HG02588 (cell line): ENCODE data around the gene MAPKAPK2.

ENCODE experiments used
- ATAC-seq: cut with Tn5 transposase; IDR thresholded peaks from one replicate; pipeline ENCODE4 v1.9.1; 2021; ENCODE audit warnings: mild to moderate bottlenecking, moderate library complexity; ENCODE audit not compliant: unreplicated experiment

Gene MAPKAPK2

DNA sequence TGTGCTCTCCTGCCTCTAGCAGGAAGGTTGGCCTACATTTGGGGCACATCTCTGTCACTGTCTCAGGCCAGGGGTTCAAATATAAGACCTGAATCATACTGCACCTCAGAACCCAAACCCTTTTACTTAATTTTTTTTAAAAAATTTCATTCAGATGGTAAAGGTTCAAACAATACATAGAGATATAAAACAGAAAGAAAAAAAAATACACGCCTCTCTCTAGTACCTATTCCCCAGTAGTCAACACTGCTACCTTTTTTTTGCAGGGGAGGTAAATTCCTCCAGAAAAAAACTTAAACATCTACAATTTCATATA, 32.9 kb downstream of the MAPKAPK2 start:
- ATAC-seq, result no peak

DNA sequence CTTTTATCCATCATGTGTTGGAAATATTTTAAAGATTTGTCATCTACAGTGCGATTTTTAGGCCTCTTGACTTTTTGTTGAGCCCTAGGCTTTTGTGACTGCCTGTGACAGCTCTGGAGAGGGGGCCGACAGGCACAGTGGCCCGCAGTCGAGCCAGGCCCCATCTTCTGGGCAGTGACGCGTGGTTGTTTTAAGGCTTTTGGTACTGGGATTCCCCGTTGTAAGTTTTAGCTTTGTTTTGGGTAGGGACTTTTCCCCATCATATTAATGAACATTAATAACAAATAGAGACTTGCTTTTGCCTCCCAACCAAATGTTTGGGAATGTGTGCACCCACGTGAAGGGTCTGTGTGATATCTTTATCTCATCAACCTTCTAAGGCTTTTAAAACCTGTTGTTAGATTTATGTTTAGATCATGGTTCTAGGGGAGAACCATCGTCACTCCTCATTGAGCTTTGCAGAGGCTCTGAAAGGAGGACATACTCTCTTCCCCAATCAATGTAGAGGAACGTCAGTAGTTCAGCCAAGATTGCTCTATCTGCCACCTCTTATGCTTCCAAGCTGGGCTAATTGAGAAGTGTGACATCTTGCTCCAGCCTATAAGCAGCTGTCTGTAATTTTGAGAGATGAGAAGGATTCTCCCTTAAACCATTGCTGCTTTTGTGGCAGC, 34.6 kb downstream of the MAPKAPK2 start:
- ATAC-seq, result no peak

DNA sequence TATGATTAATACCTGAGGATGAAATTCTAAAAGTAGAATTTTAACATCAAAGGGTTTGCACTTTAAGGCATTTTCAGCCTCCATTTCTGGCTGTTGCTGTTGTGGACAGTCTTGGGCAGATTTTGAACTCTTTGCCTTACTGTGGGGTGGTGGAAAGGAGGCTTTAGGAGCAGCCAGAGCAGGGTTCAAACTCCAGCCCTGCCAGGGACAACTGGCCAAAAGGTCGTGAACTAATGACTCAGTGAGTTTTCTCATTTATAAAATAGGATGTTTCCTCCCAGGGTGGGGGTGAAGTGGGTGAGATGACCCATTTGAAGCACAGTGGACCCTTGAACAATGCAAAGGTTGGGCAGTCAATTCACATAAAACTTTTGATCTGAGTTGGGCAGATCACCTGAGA, 36.7 kb downstream of the MAPKAPK2 start:
- no peak for ATAC-seq

DNA sequence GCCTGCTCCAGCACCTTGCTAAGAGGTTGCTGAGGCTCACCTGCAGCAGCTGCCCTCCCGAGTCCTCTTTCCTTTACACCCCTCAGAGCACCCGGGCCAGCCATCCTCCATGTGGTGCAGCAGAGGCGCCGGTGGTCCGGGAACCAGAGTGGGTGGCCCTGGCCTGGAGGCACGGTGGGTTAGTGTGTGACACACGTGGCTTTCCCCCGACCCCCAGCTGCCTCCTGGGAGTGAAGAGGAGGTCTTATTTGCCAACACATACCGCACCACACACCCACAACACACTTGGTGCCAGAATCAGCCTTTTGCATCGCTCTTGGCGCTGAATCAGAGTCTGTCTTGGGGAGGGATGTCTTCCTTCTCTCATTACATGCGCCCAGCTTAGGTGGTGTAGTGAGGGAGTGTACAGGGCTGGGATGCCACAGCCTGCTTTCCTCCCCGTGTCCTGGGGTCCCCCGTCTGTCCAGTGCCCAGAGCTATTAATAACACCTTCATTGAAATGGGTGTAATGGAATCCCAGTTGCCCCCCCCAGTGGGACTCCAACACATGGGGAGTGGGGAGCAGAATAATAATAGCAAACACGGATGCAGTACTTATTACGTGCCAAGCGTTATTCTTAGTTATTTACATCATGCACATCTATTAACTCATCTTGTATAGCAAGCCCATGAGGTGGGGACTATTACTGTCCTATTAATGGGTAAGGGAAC, 38.2 kb downstream of the MAPKAPK2 start:
- no peak for ATAC-seq

DNA sequence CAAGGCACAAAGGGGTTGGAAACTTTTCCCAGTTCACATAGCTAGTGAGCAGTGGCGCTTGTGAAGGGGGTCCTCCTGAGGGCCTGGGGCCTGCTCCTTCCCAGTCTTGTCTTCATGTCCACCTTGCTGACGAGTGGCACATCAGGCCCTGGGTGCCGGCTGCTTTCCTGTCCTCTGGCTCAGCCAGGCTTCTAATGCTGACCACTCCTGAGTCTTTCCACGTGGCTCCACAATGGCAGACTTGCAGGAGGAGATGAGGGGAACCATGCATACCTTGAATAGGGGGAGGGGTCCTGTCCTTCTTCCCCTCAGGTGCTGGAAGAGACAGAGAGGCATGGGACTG, 38.7 kb downstream of the MAPKAPK2 start:
- ATAC-seq, result no peak

DNA sequence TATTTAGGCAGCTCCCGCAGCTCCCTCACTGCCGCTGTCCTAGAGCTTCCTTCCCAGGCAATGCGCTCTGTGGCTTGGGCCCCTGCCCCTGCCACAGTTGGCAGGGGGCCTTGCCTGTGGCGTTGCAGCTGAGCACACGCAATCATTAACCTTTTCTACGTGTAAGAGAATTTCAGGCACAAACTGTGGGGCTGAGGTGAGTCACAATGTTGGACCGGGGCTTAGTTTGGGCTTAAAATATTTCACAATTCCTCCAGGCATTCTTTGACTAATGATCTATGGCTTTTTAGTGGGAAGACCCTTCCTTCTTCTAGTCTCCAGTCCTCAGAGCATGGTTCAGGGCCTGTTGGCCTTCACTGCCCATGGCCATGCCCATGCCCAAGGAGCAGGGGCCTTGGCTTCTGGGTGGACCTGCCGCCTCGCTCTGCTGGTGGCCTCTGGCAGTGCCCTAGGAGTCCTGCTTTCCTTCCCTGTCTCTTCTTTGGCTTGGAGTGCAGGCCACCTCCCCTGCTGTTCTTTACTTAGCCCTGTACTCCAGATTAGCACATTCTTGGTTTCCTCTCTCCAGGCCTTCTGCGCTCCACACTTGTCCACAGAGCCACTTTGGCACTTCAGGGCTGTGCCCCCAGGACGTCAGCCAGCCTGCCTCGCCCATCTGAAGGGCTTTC, 39.2 kb downstream of the MAPKAPK2 start:
- no peak for ATAC-seq

DNA sequence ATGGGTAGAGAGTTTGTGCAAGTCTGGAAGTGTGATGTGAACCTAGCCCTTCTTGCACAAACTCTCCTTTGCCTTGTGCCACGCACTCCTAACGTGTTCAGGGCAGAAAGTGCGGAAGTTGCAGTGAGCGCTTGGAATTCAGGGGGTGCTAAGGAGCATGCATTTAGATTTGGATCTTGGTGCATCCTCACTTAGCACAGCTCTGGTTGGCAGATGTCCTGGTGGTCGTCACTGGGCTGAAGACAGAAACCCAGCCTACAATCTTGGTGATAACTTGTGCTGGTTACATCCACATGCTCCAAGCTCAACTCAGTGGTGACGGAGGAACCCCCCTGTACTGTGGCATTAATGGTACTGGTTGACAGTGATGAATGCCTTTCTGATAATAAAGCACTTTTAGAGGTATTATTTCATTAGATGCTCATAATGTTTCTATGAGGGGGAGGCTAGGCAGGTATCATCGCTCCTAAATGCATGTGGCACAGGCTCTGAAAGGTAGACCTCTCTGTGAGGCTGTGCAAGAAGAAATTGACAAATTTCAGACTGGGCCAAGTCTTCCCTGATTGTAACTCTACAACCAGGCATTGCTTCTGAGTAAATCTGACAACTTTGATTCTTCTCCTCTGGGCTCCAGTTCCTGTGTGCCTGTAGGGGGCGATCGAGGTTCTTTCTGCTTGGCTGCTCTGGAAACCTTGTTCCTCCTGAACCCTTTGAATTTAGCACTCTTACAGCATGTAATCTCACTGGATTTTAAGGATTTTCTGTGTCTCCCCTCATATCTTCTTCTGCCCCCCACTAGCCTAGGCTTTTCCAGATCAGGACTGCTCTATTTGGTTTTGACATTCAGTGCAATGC, 40.6 kb downstream of the MAPKAPK2 start:
- ATAC-seq, result no peak

DNA sequence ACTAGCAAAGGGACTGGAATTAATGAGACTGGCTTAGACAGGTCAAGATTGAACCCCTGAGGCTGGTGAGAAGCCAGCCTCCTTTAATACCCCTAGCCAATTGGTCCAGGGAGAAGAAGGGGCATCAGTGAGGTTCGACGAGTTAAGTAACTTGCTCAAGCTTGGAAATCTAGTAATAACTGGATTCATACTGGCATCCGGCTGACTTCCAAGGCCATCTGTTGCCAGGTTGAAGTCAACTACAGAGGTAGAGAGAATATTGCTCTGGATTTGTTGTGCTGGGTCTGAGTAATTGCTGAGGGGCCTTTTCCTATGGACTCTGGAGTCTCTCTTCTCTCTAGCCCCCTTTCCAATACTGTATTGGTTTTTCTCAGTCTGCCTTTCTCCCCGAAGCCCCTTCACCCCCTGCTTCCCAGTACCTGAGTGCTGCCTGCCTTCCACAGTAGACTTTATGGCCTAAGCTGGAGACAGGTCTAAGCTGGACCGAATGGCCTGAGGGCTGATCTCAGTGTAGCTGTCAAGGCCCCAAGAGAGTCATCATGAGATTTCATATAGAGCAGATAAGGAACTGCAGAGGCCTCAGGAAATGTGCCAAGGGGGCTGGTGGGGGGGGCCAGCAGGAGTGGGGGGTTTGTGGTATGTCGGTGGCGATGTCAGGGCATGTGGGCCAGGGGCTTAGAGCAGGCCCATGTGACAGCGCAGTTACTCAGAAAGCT, 43.4 kb downstream of the MAPKAPK2 start:
- no peak for ATAC-seq

DNA sequence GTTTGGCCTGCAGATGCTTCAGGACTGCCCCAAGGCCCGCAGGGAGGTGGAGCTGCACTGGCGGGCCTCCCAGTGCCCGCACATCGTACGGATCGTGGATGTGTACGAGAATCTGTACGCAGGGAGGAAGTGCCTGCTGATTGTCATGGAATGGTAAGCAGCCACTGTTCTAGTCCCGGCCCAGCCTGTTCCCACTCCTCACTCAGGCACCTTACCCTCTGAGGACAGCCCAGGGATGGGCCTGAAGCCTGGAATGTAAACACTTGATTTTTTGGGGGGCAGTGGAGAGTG, 43.9 kb downstream of the MAPKAPK2 start:
- ATAC-seq, result no peak

DNA sequence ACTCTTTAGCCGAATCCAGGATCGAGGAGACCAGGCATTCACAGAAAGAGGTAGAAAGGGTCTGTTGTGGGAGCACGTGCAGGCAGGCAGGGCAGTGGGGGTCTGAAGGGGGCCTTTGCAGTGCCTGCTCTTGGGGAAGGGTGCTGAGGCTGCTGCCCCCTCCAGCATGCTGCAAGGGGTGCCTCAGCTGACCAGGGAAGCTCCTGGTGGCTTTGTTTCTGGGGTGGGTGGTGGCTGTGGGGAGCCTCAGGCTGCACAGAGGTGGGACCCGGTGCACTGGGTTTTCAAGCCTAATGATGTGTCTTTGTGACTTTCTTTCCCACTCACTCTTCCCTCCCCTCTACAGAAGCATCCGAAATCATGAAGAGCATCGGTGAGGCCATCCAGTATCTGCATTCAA, 44.3 kb downstream of the MAPKAPK2 start:
- ATAC-seq, result no peak

DNA sequence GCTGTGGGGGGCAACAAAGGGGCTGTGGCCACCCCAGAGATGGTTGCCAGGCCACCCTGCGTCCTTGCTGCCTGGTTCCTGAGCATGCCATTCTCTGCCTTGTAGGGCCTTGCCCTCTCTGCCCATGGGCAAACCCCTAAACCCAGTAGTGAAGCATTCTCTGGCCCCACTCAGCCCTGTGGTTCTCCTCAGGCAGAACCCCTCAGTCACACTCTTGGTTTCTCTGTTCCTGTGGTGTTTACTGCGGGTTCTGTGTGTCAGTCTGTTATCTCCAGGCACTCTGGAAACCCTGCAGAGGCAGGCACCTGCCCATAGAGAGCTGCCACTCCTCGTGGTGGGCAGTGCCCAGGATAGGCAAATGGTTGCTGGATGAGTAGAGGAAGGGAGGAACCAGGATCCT, 44.8 kb downstream of the MAPKAPK2 start:
- ATAC-seq, result no peak

DNA sequence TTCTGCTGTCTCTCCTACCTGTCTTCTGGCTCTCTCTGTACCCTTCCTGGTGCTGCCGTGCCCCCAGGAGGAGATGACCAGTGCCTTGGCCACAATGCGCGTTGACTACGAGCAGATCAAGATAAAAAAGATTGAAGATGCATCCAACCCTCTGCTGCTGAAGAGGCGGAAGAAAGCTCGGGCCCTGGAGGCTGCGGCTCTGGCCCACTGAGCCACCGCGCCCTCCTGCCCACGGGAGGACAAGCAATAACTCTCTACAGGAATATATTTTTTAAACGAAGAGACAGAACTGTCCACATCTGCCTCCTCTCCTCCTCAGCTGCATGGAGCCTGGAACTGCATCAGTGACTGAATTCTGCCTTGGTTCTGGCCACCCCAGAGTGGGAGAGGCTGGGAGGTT, 47.8 kb downstream of the MAPKAPK2 start:
- ATAC-seq, result no peak

DNA sequence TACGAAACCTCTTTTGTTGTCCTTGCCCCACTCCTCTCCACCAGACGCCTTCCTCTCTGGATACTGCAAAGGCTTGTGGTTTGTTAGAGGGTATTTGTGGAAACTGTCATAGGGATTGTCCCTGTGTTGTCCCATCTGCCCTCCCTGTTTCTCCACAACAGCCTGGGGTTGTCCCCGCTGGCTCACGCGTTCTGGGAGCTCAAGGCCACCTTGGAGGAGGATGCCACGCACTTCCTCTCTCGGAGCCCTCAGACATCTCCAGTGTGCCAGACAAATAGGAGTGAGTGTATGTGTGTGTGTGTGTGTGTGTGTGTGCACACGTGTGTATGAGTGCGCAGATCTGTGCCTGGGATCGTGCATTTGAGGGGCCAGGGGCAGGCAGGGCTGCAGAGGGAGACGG, 48.3 kb downstream of the MAPKAPK2 start:
- no peak for ATAC-seq

DNA sequence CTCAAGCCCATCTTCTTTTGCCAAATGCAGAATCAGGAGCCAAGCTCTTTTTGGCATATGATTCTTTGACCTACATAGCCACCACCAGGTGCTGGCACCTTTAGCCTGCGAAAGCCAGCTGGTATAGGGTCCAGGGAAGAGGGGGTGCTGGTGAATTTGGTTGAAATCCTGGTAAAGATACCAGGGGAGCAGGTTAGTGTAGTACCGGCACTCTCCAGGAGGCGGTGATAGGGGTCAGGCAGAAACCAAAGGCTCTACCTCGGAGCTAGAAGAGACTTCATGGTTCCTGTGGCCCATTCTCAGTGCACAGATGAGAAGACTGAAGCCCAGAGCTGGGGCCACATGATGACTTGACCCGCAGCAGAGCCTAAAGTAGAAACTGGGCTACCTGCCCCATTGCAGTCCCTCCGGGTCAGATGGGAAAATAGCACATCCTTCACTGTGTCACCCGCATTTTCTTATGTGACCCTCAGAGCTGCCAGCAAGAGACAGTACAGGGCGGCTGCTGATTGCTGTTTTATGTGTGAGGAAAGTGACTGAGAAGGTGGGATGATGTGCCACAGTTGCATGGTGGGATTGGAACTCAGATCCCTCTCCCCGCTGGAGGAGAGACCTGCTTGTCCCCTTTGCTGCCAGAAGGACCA, 49.9 kb downstream of the MAPKAPK2 start:
- no peak for ATAC-seq

DNA sequence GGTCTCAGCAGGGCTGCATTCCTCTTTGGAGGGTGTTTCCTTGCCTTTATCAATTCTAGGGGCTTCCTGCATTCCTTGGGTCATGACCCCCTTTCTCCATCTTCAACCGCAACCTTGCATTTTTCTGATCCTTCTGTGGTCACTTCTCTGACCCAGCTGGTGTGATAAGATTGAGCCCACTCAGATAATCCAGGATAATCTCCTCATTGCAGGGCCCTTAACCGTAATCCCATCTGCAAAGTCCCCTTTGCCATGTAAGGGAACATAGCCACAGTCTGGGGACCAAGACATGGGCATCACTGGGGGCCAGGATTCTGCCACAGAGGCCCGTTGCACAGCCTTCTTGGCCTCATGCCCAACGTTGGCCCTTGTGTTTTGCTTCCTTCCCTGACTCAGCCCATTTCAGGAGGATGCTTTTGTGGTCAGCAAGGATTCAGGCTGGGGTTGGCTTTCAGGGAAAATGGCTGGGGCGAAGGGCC, 50.9 kb downstream of the MAPKAPK2 start:
- no peak for ATAC-seq

DNA sequence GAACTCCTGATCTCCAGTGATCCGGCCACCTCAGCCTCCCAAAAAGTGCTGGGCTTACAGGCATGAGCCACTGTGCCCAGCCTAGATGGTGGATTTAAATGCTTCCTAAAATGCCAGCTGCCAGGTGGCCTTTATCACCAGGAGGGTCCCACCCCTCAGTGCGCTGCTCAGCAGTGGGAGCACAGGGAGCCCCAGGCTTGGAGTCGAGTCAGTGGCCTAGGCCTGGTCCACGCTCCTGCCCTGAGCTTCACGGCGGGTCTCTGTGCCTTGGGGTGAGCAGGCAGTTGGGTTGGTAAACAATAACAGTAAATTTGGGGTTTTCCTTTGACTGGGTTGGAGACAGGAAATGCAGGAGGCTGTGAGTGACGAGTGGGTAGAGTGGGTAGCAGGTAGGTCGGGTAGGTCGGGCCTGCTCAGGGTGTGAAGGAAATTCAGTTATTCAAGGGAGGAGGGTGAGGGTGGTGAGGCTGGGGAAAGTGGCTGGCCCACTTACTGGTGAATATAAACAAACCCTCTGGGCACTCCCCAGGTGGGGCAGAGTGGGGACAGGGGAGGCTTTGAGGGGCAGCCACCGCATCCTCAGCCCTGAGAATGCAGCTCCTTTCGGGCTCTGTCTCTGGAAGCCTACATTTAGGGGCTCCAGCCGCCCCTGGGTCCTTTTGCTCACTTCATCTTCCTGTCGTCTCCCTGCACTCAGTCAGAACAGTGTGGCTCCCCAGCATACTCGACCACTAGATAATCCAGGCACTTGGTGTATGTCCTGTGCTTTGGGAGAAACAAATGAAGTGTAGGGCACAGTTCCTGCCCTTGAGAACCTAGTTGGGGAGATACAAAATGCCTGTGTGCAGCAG, 52.4 kb downstream of the MAPKAPK2 start:
- ATAC-seq, result no peak

DNA sequence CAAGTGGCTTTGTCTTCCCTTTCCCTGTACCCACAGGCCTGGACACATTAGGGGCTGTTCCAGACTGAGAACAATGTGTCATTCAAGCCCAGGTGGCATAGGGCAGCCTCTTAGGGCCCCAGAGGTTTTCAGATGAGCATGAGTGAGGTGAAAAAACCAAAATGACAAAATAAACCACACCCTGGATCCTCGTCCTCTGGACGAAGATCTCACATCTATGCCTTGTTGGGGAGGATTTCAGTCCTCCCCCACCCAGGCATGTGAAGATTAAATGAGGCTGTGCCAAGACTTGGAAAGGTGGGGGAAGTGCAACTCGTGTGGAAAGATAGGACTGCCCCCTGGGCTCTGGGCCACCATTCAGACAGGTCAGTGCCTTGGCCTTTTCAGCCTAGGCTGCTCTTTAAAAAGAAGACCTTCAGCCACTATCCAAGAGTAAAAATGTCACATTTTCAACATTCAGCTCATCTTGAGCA, 53.1 kb downstream of the MAPKAPK2 start:
- ATAC-seq, result no peak

DNA sequence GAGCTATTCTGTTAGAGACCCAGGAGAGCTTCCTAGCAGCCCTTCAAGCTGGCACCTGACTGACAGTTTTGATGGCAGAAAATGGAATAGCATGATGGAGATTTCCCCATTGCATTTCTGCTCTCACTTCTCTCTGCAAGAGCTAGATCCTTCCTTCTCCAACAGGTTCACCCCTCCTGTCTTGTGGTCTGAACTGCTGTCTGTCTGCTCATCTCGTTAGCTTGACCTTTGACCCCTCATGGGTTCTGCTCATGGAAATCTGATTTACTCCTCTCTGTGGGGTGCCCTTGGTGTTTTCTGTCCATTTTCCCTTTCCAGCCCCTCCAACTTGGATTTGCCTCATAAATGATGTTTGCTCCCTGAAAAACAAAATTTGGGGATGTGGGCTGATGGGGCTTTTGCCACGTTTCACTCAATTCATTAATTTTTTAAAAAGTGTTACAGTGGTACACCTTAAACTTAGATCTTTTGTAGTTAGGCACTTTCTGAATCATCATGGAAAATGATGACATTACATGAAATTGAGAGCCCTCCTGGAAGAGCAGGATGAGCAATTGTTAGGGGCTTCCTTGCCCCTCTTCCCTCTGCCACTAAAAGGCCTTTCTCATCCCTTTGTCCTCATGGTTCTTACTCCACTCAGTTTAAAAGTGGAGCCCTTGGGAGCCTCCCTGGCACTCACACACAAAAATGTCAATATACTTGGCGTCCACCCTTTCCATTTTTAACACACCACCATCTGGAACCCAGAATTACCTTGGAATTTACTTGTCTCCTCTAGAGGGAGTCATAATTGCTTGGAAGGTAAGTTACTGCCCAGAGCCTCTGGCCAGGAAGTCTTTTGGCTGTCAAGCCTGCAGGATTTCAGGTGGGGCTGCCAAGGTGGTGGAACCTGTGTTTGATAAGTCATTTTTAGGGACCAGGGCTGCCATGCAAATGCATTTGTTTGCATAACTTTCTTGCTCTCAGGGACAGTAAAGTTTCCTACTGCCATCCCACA, 54.0 kb downstream of the MAPKAPK2 start:
- no peak for ATAC-seq
